GM12891 (cell line): ENCODE measurements around the gene FAM181A.

Source experiments
- POLR2A ChIP-seq: IDR thresholded peaks from 2 replicates; pipeline ENCODE4 v1.6.1; 2011; ENCODE audit warnings: low read depth, low read length, control low read depth
- TAF1 ChIP-seq: IDR thresholded peaks from 2 replicates; pipeline ENCODE4 v1.6.1; 2011; ENCODE audit warnings: low read depth, low read length, control low read depth

- TF ChIP-seq POLR2A (no peak), TAF1 (no peak)
These were observed 5.5 kb downstream of the FAM181A start for GRCh38 chr14:93932642-93933041.
